ENCODE data around the gene TSR2.

The TSR2 gene

DNA sequence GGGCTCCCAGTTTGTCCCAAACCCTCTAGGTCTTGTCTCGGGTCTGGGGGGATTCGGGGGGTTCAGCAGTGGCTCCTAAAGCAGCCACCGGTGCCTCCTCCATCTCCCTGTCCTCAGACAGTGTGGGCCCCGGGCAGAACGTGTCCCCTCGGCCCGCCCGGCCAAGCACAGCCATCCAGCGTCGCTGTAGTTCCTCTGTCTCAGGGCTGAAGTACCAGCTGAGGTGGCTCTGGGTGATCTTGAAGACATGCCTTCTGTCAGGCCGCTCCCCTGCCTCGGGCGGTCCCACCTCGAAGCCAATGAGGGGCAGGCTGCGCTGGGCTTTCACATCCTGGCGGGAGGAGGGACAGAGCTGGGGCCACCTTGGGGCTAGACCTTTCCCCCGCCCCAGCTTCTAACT lies 5.9 kb downstream of the TSR2 start (continued):
- no peak for TF ChIP-seq GLIS1 (tag by site-specific recombination; IDR thresholded peaks at IDR 0.05)
- no peak for TF ChIP-seq ZNF792 (tag by site-specific recombination; IDR thresholded peaks at IDR 0.05)

DNA sequence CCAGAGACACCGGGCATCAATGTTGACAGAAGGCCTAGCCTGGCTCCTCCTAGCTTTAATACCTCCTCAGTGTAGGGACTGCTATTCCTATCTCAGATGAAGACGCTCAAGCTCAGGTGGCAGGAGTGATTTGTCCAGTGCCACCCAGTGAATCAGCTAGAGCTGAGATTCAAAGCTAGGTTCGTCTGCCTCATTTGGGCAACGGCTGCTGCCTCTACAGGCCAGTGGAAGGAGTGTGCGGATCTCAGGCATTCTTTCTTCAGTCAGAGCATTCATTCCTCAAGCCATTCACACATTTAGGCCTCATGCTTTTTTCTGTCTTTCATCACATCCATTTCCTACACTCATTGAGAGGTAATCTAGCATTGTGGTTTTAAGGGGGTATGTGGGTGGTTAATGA lies 7.3 kb downstream of the TSR2 start:
- H3K36me3 ChIP-seq (ENCODE audit: control insufficient read depth in 2 of 2, insufficient read depth in 1 of 2, low read length in 2 of 2), result peaks cover 15 to 73% of the 10 kb centered on the region in 2 experiments; a peak in 2 of 3 replicates
- H3K4me1 ChIP-seq (ENCODE audit: control insufficient read depth, insufficient read depth, low read length), result no peaks in the 10 kb centered on the region
- TF ChIP-seq, protein P1, sequence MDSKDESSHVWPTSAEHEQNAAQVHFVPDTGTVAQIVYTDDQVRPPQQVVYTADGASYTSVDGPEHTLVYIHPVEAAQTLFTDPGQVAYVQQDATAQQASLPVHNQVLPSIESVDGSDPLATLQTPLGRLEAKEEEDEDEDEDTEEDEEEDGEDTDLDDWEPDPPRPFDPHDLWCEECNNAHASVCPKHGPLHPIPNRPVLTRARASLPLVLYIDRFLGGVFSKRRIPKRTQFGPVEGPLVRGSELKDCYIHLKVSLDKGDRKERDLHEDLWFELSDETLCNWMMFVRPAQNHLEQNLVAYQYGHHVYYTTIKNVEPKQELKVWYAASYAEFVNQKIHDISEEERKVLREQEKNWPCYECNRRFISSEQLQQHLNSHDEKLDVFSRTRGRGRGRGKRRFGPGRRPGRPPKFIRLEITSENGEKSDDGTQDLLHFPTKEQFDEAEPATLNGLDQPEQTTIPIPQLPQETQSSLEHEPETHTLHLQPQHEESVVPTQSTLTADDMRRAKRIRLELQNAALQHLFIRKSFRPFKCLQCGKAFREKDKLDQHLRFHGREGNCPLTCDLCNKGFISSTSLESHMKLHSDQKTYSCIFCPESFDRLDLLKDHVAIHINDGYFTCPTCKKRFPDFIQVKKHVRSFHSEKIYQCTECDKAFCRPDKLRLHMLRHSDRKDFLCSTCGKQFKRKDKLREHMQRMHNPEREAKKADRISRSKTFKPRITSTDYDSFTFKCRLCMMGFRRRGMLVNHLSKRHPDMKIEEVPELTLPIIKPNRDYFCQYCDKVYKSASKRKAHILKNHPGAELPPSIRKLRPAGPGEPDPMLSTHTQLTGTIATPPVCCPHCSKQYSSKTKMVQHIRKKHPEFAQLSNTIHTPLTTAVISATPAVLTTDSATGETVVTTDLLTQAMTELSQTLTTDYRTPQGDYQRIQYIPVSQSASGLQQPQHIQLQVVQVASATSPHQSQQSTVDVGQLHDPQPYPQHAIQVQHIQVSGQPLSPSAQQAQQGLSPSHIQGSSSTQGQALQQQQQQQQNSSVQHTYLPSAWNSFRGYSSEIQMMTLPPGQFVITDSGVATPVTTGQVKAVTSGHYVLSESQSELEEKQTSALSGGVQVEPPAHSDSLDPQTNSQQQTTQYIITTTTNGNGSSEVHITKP (tag by site-specific recombination; IDR thresholded peaks at IDR 0.05), result no peak
- TF ChIP-seq, protein P2, sequence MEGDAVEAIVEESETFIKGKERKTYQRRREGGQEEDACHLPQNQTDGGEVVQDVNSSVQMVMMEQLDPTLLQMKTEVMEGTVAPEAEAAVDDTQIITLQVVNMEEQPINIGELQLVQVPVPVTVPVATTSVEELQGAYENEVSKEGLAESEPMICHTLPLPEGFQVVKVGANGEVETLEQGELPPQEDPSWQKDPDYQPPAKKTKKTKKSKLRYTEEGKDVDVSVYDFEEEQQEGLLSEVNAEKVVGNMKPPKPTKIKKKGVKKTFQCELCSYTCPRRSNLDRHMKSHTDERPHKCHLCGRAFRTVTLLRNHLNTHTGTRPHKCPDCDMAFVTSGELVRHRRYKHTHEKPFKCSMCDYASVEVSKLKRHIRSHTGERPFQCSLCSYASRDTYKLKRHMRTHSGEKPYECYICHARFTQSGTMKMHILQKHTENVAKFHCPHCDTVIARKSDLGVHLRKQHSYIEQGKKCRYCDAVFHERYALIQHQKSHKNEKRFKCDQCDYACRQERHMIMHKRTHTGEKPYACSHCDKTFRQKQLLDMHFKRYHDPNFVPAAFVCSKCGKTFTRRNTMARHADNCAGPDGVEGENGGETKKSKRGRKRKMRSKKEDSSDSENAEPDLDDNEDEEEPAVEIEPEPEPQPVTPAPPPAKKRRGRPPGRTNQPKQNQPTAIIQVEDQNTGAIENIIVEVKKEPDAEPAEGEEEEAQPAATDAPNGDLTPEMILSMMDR (tag by site-specific recombination; IDR thresholded peaks at IDR 0.05), result 0 out of 2 replicates have a peak, but pooled peaks have one; percentile 24
- H3K9me3 ChIP-seq (ENCODE audit: control insufficient read depth, insufficient read depth, low read depth, low read length), result no peaks in the 10 kb centered on the region
- CTCF ChIA-PET, result interaction anchor here (0.6 to 1.3 kb wide), 3 partner anchors 17 to 68 kb away, joined by 3 to 4 read pairs (median 3); no protein-coding TSS in a partner anchor
- POLR2A ChIA-PET, result no interaction called here
- H3K4me3 ChIP-seq (ENCODE audit: low read depth, low read length), result no peak overlapping the region
- H3K27ac ChIP-seq (ENCODE audit: extremely low read depth, low read depth, low read length), result no peak overlapping the region

DNA sequence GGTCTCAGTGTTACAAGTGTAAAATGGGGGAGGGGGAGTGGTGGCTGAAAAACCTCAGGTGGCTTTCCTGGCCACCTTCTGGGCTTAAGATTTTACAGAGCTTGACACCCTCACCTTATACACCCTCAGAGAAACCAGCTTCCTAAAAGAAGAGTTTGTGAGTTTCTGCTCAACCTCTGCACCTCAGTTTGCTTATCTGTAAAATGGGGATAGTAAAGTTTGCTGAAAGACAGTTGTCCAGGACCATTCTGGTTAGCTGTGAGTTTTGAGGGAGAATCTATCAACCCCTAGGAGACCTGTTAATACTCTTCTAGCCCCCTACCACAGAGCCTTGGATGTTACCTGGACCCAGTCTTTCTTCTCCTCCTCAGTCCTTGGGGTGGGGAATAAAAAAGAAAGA lies 9.7 kb downstream of the TSR2 start:
- H3K9me3 ChIP-seq (ENCODE audit: control insufficient read depth, insufficient read depth, low read depth, low read length), result no peaks in the 10 kb centered on the region
- POLR2A ChIA-PET, result no interaction called here
- no peak for TF ChIP-seq ZSCAN16 (tag by site-specific recombination; IDR thresholded peaks at IDR 0.05)
- TF ChIP-seq, protein P3, sequence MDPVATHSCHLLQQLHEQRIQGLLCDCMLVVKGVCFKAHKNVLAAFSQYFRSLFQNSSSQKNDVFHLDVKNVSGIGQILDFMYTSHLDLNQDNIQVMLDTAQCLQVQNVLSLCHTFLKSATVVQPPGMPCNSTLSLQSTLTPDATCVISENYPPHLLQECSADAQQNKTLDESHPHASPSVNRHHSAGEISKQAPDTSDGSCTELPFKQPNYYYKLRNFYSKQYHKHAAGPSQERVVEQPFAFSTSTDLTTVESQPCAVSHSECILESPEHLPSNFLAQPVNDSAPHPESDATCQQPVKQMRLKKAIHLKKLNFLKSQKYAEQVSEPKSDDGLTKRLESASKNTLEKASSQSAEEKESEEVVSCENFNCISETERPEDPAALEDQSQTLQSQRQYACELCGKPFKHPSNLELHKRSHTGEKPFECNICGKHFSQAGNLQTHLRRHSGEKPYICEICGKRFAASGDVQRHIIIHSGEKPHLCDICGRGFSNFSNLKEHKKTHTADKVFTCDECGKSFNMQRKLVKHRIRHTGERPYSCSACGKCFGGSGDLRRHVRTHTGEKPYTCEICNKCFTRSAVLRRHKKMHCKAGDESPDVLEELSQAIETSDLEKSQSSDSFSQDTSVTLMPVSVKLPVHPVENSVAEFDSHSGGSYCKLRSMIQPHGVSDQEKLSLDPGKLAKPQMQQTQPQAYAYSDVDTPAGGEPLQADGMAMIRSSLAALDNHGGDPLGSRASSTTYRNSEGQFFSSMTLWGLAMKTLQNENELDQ (tag by site-specific recombination; IDR thresholded peaks at IDR 0.05; ENCODE audit: low read depth), result no peak
- TF ChIP-seq PRDM1 (tag by site-specific recombination; IDR thresholded peaks at IDR 0.05), result no peak
- TF ChIP-seq WT1 (tag by site-specific recombination; IDR thresholded peaks at IDR 0.05), result no peak
- TF ChIP-seq, protein P4, sequence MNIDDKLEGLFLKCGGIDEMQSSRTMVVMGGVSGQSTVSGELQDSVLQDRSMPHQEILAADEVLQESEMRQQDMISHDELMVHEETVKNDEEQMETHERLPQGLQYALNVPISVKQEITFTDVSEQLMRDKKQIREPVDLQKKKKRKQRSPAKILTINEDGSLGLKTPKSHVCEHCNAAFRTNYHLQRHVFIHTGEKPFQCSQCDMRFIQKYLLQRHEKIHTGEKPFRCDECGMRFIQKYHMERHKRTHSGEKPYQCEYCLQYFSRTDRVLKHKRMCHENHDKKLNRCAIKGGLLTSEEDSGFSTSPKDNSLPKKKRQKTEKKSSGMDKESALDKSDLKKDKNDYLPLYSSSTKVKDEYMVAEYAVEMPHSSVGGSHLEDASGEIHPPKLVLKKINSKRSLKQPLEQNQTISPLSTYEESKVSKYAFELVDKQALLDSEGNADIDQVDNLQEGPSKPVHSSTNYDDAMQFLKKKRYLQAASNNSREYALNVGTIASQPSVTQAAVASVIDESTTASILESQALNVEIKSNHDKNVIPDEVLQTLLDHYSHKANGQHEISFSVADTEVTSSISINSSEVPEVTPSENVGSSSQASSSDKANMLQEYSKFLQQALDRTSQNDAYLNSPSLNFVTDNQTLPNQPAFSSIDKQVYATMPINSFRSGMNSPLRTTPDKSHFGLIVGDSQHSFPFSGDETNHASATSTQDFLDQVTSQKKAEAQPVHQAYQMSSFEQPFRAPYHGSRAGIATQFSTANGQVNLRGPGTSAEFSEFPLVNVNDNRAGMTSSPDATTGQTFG (tag by site-specific recombination; IDR thresholded peaks at IDR 0.05; ENCODE audit: borderline replicate concordance), result no peak
- TF ChIP-seq, protein P5, sequence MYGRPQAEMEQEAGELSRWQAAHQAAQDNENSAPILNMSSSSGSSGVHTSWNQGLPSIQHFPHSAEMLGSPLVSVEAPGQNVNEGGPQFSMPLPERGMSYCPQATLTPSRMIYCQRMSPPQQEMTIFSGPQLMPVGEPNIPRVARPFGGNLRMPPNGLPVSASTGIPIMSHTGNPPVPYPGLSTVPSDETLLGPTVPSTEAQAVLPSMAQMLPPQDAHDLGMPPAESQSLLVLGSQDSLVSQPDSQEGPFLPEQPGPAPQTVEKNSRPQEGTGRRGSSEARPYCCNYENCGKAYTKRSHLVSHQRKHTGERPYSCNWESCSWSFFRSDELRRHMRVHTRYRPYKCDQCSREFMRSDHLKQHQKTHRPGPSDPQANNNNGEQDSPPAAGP (tag by site-specific recombination; IDR thresholded peaks at IDR 0.05), result no peak
- TF ChIP-seq ZNF302 (tag by site-specific recombination; IDR thresholded peaks at IDR 0.05; ENCODE audit: low read depth), result no peak
- TF ChIP-seq ZNF623 (tag by site-specific recombination; IDR thresholded peaks at IDR 0.05), result no peak
- TF ChIP-seq ZNF341 (tag by site-specific recombination; IDR thresholded peaks at IDR 0.05; ENCODE audit: low read depth), result no peak
- TF ChIP-seq, protein P6, sequence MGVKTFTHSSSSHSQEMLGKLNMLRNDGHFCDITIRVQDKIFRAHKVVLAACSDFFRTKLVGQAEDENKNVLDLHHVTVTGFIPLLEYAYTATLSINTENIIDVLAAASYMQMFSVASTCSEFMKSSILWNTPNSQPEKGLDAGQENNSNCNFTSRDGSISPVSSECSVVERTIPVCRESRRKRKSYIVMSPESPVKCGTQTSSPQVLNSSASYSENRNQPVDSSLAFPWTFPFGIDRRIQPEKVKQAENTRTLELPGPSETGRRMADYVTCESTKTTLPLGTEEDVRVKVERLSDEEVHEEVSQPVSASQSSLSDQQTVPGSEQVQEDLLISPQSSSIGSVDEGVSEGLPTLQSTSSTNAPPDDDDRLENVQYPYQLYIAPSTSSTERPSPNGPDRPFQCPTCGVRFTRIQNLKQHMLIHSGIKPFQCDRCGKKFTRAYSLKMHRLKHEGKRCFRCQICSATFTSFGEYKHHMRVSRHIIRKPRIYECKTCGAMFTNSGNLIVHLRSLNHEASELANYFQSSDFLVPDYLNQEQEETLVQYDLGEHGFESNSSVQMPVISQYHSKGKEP (tag by site-specific recombination; IDR thresholded peaks at IDR 0.05), result no peak
- no peak for TF ChIP-seq ZNF521 (tag by site-specific recombination; IDR thresholded peaks at IDR 0.05)
- CTCF ChIA-PET, result no interaction called here
- no peak overlapping the region for H3K27ac ChIP-seq (ENCODE audit: extremely low read depth, low read depth, low read length)
- no peaks in the 10 kb centered on the region for H3K4me1 ChIP-seq (ENCODE audit: control insufficient read depth, insufficient read depth, low read length)
- peaks cover 15 to 62% of the 10 kb centered on the region in 2 experiments; a peak in 2 of 3 replicates for H3K36me3 ChIP-seq (ENCODE audit: control insufficient read depth in 2 of 2, insufficient read depth in 1 of 2, low read length in 2 of 2)
- no peak overlapping the region for H3K4me3 ChIP-seq (ENCODE audit: low read depth, low read length)
